C4-2B (cell line): ENCODE results near the gene CRADD.

Experiments
- H3K27ac ChIP-seq: fragments of 450-650 bp; 2 replicates; pipeline ENCODE4 v1.5.1; 2017
- CTCF ChIP-seq: fragments of 450-650 bp; conservative IDR thresholded peaks from 2 replicates; pipeline ENCODE4 v1.5.1; 2017; ENCODE audit warnings: mild to moderate bottlenecking
- ZFX ChIP-seq: fragments of 450-650 bp; IDR thresholded peaks from 2 replicates; pipeline ENCODE4 v1.6.1; 2017

Gene CRADD

GRCh38 chr12:93849946-93850345, 172.8 kb downstream of the CRADD start:
- no peak for TF ChIP-seq ZFX
- no peak for TF ChIP-seq CTCF

GRCh38 chr12:93850481-93851256, 173.5 kb downstream of the CRADD start:
- no peak overlapping the region for H3K27ac ChIP-seq
- TF ChIP-seq ZFX, result no peak
- no peak for TF ChIP-seq CTCF

More at GRCh38 chr12:93849946-93850345, 172.8 kb downstream of the CRADD start:
- no peak overlapping the region for H3K27ac ChIP-seq

- TF ChIP-seq CTCF (no peak), ZFX (no peak)
- no peak overlapping the region for H3K27ac ChIP-seq
These were observed 174.1 kb downstream of the CRADD start for GRCh38 chr12:93851257-93851671.

- TF ChIP-seq ZFX (no peak), CTCF (no peak)
- H3K27ac ChIP-seq, result no peak overlapping the region
These were observed 175.0 kb downstream of the CRADD start for GRCh38 chr12:93852173-93852591.

GRCh38 chr12:93853698-93854478, 176.7 kb downstream of the CRADD start:
- TF ChIP-seq CTCF (no peak), ZFX (no peak)
- H3K27ac ChIP-seq, result no peak overlapping the region

- H3K27ac ChIP-seq, result no peak overlapping the region
- no peak for TF ChIP-seq CTCF
- no peak for TF ChIP-seq ZFX
These were observed 178.1 kb downstream of the CRADD start for GRCh38 chr12:93855261-93855660.

- no peak overlapping the region for H3K27ac ChIP-seq
These were observed 179.4 kb downstream of the CRADD start for GRCh38 chr12:93856611-93857010.

More at GRCh38 chr12:93856611-93857010, 179.4 kb downstream of the CRADD start:
- TF ChIP-seq ZFX, result no peak
